HG02763 (cell line): ENCODE data around the gene CCDC9B.

Experiments
- ATAC-seq: cut with Tn5 transposase; IDR thresholded peaks from one replicate; pipeline ENCODE4 v1.9.1; 2021; ENCODE audit warnings: mild to moderate bottlenecking, moderate library complexity; ENCODE audit not compliant: unreplicated experiment

Gene CCDC9B

DNA sequence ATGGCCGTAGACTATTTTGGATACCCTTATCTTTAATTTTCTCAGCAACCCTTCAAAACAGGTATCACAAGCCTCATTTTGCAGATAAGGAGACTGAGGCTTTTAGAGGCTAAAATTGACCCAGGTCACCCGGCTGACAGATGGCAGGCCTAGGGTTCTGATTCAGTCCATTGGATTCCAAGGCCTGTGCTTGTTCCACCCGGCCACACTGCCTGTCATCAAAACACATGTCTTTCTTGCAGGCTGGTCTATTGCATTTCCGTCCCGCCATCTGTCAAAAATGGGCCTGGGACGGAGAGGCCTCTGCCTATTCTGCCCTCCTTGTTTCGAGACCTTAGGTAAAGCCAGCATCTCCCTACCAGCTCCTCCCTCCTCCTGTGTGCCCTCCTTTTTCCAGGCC lies 9.1 kb downstream of the CCDC9B start:
- no peak for ATAC-seq

DNA sequence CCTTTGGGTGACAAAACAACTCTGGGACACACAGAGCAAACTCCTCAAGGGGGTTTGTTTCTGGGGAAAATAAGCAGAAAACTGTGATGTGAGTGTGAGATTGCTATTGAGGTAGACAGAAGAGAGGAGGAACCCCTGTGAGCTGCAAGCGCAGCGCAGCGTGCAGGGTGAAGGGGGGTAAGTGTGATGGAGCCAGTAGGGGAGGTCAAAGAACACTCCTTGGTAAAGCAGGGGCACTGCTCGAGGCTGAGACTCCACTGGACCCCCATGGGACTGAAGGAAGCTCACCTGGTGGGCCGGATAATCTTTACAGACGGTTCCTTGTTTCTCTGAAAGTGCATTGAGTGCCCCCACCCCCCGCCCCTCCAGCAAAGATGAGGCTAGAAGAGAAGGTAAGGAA lies 9.7 kb downstream of the CCDC9B start:
- no peak for ATAC-seq

GRCh38 chr15:40330368-40330836 lies 10.3 kb downstream of the CCDC9B start:
- ATAC-seq: no peak

- no peak for ATAC-seq
These were observed 10.9 kb downstream of the CCDC9B start for GRCh38 chr15:40329804-40330203.

- no peak for ATAC-seq
These were observed 12.0 kb downstream of the CCDC9B start for GRCh38 chr15:40328751-40329150.

GRCh38 chr15:40328176-40328575 lies 12.6 kb downstream of the CCDC9B start:
- ATAC-seq: no peak

- no peak for ATAC-seq
These were observed 13.3 kb downstream of the CCDC9B start for GRCh38 chr15:40327457-40327856.

DNA sequence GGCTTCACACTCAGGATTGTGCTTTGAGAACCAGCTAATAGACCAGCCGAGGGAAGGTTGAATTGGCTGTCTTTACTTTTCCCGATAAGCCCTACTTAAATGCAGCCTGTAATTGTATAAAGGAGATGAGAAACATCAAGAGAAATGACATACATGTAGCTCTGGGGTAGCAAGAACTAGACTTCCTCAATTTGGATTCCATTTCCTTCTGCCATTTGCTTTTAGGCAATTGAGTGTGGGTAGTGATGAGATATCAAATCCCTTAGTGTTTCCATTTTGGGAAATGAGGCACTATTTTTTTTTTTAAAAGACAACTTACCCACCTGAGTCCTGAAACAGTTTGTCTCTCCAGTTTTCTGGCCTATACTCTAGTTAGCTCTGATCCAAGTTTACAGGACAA lies 15.0 kb downstream of the CCDC9B start:
- no peak for ATAC-seq

DNA sequence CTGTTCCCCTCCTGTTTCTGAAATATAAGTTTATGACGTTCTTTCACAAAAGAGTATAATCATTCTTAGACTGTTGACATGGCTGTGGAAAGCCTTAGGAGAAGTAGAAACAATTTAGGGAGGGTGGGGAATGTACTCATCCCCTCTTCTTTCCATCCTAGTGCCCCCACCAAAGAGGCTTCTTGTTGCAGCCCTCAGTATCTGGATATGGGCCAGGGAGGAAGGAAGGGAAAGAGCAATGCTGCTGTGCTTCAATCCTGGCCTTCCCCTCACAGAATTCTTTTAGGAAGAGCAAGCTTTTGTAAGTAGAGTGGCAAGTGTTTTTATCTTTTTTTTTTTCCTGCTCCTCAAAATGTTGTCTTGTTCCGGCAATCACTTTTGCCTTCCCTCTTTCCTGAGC lies 15.6 kb downstream of the CCDC9B start:
- no peak for ATAC-seq

DNA sequence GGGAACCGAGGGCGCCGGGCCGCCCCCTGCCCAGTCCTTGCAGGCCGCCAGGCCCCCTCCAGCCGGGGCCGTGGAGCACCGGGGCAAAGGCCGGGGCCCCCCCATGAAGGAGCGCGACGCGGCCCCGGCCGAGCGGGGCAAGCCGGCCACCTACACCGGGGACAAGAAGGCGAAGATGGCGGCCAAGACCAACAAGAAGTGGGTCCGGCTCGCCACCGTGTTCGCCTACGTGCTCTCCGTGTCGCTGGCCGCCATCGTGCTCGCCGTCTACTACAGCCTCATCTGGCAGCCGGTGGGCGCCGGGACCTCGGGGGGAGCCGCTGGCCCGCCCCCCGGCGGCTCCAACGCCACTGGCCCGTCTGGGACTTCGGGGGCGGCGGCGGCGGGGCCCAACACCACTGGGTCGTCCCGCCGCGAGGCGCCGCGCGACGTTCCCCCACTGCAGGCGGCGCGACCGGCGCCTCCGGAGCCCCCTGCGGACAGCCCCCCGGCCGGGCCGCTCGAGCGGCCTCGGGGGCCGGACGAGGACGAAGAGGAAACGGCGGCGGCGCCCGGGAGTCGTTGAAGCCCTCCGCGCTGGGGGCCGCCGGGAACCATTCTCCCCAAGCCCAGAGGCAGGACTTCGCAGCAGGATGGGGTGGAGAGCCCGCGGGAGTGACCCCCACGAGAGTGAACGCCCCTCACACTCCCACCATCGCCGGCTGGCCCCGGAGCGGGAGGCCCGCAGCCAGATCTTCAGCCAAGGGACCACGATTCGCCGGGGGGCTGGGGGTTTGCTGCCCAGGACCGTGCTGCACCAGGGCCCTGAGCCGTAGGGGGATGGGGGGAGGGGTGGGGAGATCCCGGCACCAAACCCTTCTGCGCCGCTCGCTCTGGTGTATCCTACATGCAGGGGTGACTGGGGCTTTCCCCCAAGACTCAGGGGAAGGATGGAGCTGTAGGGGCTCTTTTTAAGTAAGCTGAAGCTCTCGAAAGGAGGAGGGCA lies 16.5 kb downstream of the CCDC9B start:
- peak; percentile 6 for ATAC-seq

DNA sequence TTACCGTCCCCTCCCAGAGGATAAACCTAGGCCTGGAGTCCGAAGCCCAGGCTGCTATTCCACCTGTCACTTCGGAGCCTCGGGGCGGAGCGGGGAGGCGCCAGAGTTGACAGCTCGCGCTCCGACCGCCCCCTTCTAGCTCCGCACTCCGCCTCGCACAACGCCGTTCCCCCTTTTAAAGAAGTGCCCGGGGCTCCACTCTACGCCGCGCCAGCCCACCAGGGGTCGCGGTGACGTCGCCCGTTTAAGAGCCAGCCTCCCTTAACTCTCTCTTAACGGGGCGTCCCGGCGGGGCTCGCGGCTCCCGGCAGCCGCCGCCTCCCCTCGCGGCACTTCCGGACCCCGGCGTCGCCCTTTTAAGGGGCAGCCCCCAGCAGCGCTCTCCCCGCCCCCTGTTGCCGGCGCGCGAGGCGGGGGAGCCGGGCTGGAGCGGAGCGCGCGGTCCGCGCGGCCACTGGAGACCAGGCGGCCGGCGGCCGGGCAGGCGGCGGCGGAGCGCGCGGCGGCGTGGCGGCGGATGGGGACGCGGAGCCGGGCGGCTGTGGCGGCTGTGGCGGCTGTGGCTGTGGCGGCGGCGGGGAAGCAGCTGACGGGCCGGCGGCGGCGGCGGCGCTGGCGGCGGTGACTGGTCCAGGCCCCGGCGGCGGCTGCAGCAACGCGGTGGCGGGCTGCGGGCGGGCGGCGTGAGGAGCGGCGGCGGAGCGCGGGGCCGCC lies 17.3 kb downstream of the CCDC9B start, which contains the start of gene INAFM2:
TSS of gene INAFM2 (plus strand) at position 454 of the 714 bp plus-strand sequence. CDS start 364 bp downstream, outside the sequence.
- ATAC-seq: peak; percentile 84

DNA sequence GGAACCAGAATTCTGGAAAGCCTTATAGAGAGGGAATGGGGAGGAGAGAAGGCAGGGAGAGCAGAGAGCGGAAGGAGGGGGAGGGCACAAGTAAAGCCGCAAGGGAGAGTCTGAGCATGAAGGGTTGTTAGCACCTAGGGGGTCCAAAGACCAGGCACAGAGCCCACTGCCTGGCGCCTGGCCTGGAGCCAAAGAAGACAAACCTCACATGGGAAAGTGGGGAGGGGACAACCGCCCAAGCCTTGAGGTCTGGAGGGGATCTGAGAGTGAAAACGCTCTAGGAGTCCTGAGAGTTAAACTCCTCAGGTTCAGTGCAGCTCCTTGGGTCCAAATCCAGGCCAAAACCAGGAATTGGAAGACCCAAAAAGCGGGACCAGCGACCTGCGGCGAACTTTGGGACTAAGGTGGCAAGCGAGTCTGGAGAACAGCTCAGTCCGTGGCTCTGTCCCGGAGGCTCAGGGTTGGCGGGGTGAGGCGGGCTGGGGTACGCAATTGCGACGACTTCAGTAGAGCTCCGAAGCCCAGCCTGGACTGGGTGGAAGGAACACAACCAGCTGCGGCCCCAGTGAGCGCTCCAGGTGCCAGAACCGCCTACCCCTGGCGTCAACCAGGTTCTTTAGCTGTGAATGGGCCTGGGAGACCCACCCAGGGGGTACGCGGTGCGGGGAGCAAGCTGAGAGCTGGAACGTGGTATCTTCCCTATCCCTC lies 18.1 kb downstream of the CCDC9B start:
- no peak for ATAC-seq

- ATAC-seq: no peak
These were observed 19.8 kb downstream of the CCDC9B start for GRCh38 chr15:40320931-40321371.

GRCh38 chr15:40320409-40320808 lies 20.3 kb downstream of the CCDC9B start:
- ATAC-seq: no peak

DNA sequence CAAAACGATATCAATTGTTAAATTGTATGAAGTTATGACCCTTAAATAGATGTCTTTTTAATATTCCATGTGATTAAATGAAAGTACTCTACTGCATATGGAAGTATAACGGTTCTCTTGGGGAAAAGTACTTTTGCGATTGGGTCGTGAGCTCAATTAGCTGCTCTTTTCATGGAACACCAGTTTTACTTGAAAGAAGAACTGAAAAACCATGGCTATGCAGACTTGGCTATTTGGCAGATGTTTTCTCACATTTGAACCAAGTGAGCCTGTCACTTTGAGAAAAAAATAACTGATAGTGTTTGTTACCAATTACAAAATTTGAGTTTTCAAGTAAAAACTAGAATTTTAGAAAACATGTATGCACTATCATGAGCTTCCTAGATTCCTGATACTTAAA lies 23.2 kb downstream of the CCDC9B start:
- no peak for ATAC-seq

- ATAC-seq: no peak
These were observed 23.8 kb downstream of the CCDC9B start for GRCh38 chr15:40316931-40317330.

GRCh38 chr15:40314723-40315276 lies 25.9 kb downstream of the CCDC9B start:
- no peak for ATAC-seq

DNA sequence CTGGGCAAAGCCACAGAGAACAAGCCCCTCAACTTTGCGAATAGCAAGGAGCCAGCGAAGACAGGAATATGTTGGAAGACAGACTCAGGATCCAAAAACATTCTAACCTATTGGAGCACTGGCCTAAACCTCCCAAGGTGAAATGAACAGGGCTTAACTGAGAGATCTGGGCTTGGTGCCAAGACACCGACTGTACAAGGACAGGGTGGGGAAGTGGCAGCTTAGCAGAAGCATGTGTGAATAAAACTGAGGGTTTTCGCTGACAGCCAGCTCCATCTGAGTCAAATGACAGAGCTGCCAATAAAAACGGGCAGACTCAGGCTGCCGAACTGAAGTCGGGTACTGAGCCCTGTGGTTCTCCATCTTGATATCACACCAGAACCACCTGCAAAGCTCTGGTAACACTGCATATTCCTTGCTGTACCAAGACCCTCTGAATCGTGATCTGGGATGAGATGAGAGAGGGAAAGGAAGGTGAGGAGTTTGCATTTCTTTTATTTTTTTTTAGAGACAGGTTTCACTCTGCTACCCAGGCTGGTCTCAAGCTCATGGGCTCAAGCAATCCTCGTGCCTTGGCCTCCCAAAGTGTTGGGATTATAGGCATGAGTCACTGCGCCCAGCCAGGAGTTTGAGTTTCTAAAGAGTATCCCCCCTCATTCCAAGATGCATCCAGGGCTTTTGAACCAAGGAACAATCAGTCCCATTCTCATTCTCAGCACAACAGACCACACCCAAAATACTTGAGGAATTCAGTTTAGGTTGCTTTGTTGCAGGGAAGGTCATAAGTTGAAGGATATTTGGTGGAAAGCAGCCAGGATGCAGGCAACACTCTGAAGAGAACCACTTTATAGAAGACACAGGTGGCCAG lies 27.0 kb downstream of the CCDC9B start:
- no peak for ATAC-seq

DNA sequence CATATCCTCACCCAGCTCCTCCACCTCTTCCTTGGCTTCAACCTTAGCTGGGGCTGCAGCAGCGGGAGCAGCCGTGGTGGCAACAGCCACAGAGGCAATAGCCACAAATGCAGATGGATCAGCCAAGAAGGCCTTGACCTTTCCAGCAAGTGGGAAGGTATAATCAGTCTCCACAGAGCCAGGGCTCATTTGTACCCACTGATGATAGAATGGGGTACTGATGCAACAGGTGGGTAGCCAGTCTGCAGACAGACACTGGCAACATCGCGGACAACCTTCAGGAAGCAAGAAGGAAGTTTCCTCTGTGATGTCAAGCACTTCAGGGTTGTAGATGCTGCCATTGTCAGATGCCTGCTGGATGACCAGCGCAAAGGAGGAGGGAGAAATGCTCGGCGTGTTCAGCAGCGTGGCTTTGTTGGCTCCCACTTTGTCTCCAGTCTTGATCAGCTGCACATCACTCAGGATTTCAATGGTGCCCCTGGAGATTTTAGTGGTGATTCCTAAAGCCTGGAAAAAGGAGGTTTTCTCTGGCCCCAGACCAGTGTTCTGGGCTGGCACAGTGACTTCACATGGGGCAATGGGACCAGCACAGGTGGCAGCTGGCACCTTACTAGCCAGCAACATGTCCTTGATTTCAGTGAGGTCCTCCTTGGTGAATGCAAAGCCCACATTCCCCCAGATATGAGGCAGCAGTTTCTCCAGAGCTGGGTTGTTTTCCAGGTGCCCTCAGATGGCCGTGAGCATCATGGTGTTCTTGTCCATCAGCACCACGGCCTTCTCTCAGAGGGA lies 28.2 kb downstream of the CCDC9B start:
- ATAC-seq: no peak
